HepG2 (cell line): ENCODE measurements around the gene HCRT. TPM values are rescaled to one million over a fixed set of nuclear protein-coding genes. Genes with fewer than 3 reads are reported as not detected.

Experiments
- ATAC-seq: fragments of 200-7000 bp; cut with Tn5 transposase; 3 replicates; pipeline ENCODE4 v1.9.1; 2020; ENCODE audit warnings: mild to moderate bottlenecking, moderate library complexity
- BruUV-seq: library from RNA; stranded (reverse); fragments of 400-500 nt; replicated peaks from 2 replicates; lab custom pipeline; 2021; lab: Mats Ljungman, UMichigan
- CTCF ChIA-PET: fragments of 300-600 bp; formaldehyde crosslinking; extraction: SDS; loops from one replicate; lab custom pipeline; 2021; ENCODE audit warnings: low total read pairs, inconsistent platforms, low intra/inter-chr PET ratio; lab: Yijun Ruan, JAX
- POLR2A ChIA-PET: fragments of 350-600 bp; sonication (Branson Sonifier 250); formaldehyde crosslinking; loops from one replicate; lab custom pipeline; 2020; ENCODE audit warnings: antibody characterized with exemption, inconsistent platforms; lab: Yijun Ruan, JAX
- DNase-seq: peaks from one replicate; pipeline ENCODE4 v3.0.0-alpha.2; 2015; ENCODE audit warnings: low spot score
- FAIRE-seq: peaks from 3 replicates; lab custom pipeline; 2011; peaks lifted over from hg19 to GRCh38; lab: Jason Lieb, UNC
- H2AFZ ChIP-seq: one replicate; pipeline ENCODE4 v1.6.1; 2011; ENCODE audit warnings: low read length, inconsistent platforms
- H3K27ac ChIP-seq: fragments of 300-600 bp; 3 replicates; pipeline ENCODE4 v1.8.0; 2011; ENCODE audit warnings: mixed run types, mild to moderate bottlenecking, mixed read lengths, low read length, inconsistent platforms; ENCODE audit not compliant: insufficient read depth; ENCODE audit errors: extremely low read length
- H3K27me3 ChIP-seq, 2 experiments: fragments of 200-600 bp in 1 of 2; 2 replicates in 1 of 2; 3 replicates in 1 of 2; pipeline versions ENCODE4 v1.6.0 to v1.8.0; 2011; ENCODE audit warnings: low read length in 2 of 2, mild to moderate bottlenecking in 2 of 2, moderate library complexity in 2 of 2, inconsistent platforms in 1 of 2; ENCODE audit not compliant: insufficient read depth in 2 of 2, control insufficient read depth in 1 of 2
- H3K36me3 ChIP-seq, 2 experiments: fragments of 200-600 bp in 1 of 2; replicated peaks in 1 of 2; 2 replicates in 1 of 2; 3 replicates in 1 of 2; pipeline versions ENCODE4 v1.5.1 to v1.8.0; 2011; ENCODE audit warnings: low read length in 2 of 2, inconsistent platforms in 1 of 2; ENCODE audit not compliant: insufficient read depth in 2 of 2, control insufficient read depth in 1 of 2
- H3K4me1 ChIP-seq: 2 replicates; pipeline ENCODE4 v1.5.1; 2012; ENCODE audit warnings: low read length, inconsistent platforms; ENCODE audit not compliant: insufficient read depth
- H3K4me2 ChIP-seq: 2 replicates; pipeline ENCODE4 v1.6.0; 2011; ENCODE audit warnings: low read depth, low read length, inconsistent platforms
- H3K4me3 ChIP-seq, 3 experiments: fragments of 200-600 bp in 1 of 3; sonication (generic), shearing (Covaris generic) in 1 of 3; replicated peaks in 1 of 3; 2 replicates each; pipeline ENCODE4 v1.5.1; 2011 to 2016; ENCODE audit warnings: low read length in 3 of 3, inconsistent platforms in 2 of 3, low read depth in 2 of 3, mild to moderate bottlenecking in 2 of 3, control low read depth in 1 of 3, mixed read lengths in 1 of 3; ENCODE audit not compliant: insufficient read depth in 1 of 3
- H3K79me2 ChIP-seq: one replicate; pipeline ENCODE4 v1.6.1; 2011; ENCODE audit warnings: low read length, inconsistent platforms; ENCODE audit not compliant: insufficient read depth
- H3K9ac ChIP-seq: 2 replicates; pipeline ENCODE4 v1.6.0; 2011; ENCODE audit warnings: mild to moderate bottlenecking, low read depth, low read length, inconsistent platforms; ENCODE audit not compliant: insufficient read depth
- H3K9me3 ChIP-seq: 2 replicates; pipeline ENCODE4 v1.5.1; 2012; ENCODE audit warnings: mild to moderate bottlenecking, low read length
- H4K20me1 ChIP-seq: 2 replicates; pipeline ENCODE4 v1.6.0; 2011; ENCODE audit warnings: inconsistent platforms, mild to moderate bottlenecking, low read length, moderate library complexity; ENCODE audit not compliant: insufficient read depth
- CSRNP2 ChIP-seq: sonication (generic); formaldehyde crosslinking; conservative IDR thresholded peaks from 2 replicates; pipeline ENCODE4 v1.8.0; 2022; ENCODE audit warnings: low read depth, missing genetic modification reagents
- GLMP ChIP-seq: sonication (generic); formaldehyde crosslinking; IDR thresholded peaks from 2 replicates; pipeline ENCODE4 v1.9.0; 2021; ENCODE audit warnings: missing genetic modification reagents, mild to moderate bottlenecking, borderline replicate concordance
- GPN1 ChIP-seq: sonication (generic); formaldehyde crosslinking; IDR thresholded peaks from 2 replicates; pipeline ENCODE4 v1.5.1; 2020; ENCODE audit warnings: missing genetic modification reagents, borderline replicate concordance
- HINFP ChIP-seq: sonication (generic); formaldehyde crosslinking; IDR thresholded peaks from 2 replicates; pipeline ENCODE4 v1.4.0; 2020; ENCODE audit warnings: low read depth, mild to moderate bottlenecking, missing genetic modification reagents
- HMG20A ChIP-seq: IDR thresholded peaks from 2 replicates; pipeline ENCODE4 v1.6.1; 2016; ENCODE audit warnings: borderline replicate concordance
- MZF1 ChIP-seq: sonication (generic); formaldehyde crosslinking; IDR thresholded peaks from 2 replicates; pipeline ENCODE4 v1.8.1; 2023; ENCODE audit warnings: mild to moderate bottlenecking, missing genetic modification reagents, borderline replicate concordance
- RARG ChIP-seq: sonication (generic); formaldehyde crosslinking; IDR thresholded peaks from 2 replicates; pipeline ENCODE4 v1.4.0; 2020; ENCODE audit warnings: low read depth, mild to moderate bottlenecking, missing genetic modification reagents
- ZNF451 ChIP-seq: sonication (generic); formaldehyde crosslinking; IDR thresholded peaks from 2 replicates; pipeline ENCODE4 v1.5.0; 2020; ENCODE audit warnings: mild to moderate bottlenecking, missing genetic modification reagents
- ZNF512B ChIP-seq: sonication (generic); formaldehyde crosslinking; IDR thresholded peaks from 2 replicates; pipeline ENCODE4 v1.5.1; 2020; ENCODE audit warnings: missing genetic modification reagents, mild to moderate bottlenecking, borderline replicate concordance
- ZNF672 ChIP-seq: sonication (generic); formaldehyde crosslinking; IDR thresholded peaks from 2 replicates; pipeline ENCODE4 v1.8.1; 2022; ENCODE audit warnings: missing genetic modification reagents
- ZSCAN22 ChIP-seq: sonication (generic); formaldehyde crosslinking; IDR thresholded peaks from 2 replicates; pipeline ENCODE4 v1.4.0; 2020; ENCODE audit warnings: mild to moderate bottlenecking, missing genetic modification reagents
- WGBS: methylation state at CpG from one replicate; pipeline ENCODE4 v1.1.6; 2017; ENCODE audit warnings: low lambda C conversion rate; 5-methylcytosine and 5-hydroxymethylcytosine counted together
- in situ Hi-C: cut with HindIII; loops from 2 replicates; pipeline ENCODE4 v1.10.0; 2017; ENCODE audit warnings: low pct_unique_long_range_greater_than_20kb; ENCODE audit not compliant: extremely low pct_ligation_motif_present
- intact Hi-C: fragments of 100-400 bp; cut with micrococcal nuclease; formaldehyde crosslinking; loops from one replicate; pipeline ENCODE4 v1.10.0; 2022; ENCODE audit not compliant: unreplicated experiment
- polyA plus RNA-seq, 8 experiments: library from polyadenylated mRNA; depleted of rRNA in 3 of 8; stranded (reverse) in 7 of 8; unstranded in 1 of 8; fragments of >200 nt; fragmentation: Illumina TruSeq in 4 of 8; extraction: Trizol in 4 of 8; gene quantifications; 2 replicates each; pipeline versions ENCODE4 v1.2.1 to v1.2.3, GENCODE V29; 2011 to 2016; ENCODE audit warnings: low read depth in 4 of 8, missing spikeins in 1 of 8, mixed read lengths in 1 of 8; ENCODE audit not compliant: insufficient read depth in 1 of 8
- total RNA-seq, 5 experiments: library from RNA; depleted of rRNA; stranded (reverse); fragments of >200 nt; fragmentation: Illumina TruSeq; extraction: Trizol; gene quantifications; 2 replicates each; pipeline ENCODE4 v1.2.3, GENCODE V29; 2016; ENCODE audit warnings: low read depth in 1 of 5

HCRT gene
- total and polyA plus RNA-seq, 2 of the 13 experiments (the other 11 are each of a cell fraction or from before 2014, with no cell fraction given): not detected

- FAIRE-seq (no peak), DNase-seq (no peak), ATAC-seq (no peak)
- ChIA-PET CTCF (no interaction called here), POLR2A (no interaction called here)
- intact Hi-C loops: no loop called here
- no peak overlapping the region for H3K4me2 ChIP-seq
- no peak for TF ChIP-seq GLMP
- TF ChIP-seq ZNF672 (CRISPR knock-in tag): peak; percentile 93
- no peak for TF ChIP-seq RARG (CRISPR knock-in tag)
- in situ Hi-C loops: no loop called here
- H3K4me1 ChIP-seq: peaks cover 34% of the 10 kb centered on the region
- BruUV-seq: no TSS peak
- no peaks in the 10 kb centered on the region for H4K20me1 ChIP-seq
- no peak overlapping the region for H2AFZ ChIP-seq
- no peak overlapping the region for H3K4me3 ChIP-seq
- H3K36me3 ChIP-seq: no peaks in the 10 kb centered on the region
- H3K79me2 ChIP-seq: no peaks in the 10 kb centered on the region
- H3K9ac ChIP-seq: no peak overlapping the region
- no peak overlapping the region for H3K27ac ChIP-seq
- no peaks in the 10 kb centered on the region for H3K9me3 ChIP-seq
- H3K27me3 ChIP-seq: peaks cover 2 to 26% of the 10 kb centered on the region in 2 experiments; a peak in 4 of 5 replicates
- 75% methylated on average over 11 of the region's 19 CpGs for WGBS
Observed at GRCh38 chr17:42166196-42166763, 19.0 kb downstream of the HCRT start.

GRCh38 chr17:42165751-42166150 is 19.5 kb downstream of the HCRT start:
- no peak for FAIRE-seq
- intact Hi-C loops: no loop called here
- TF ChIP-seq GPN1 (CRISPR knock-in tag) (no peak), HINFP (CRISPR knock-in tag) (no peak), ZSCAN22 (no peak), HMG20A (no peak), ZNF451 (CRISPR knock-in tag) (no peak), ZNF512B (CRISPR knock-in tag) (no peak), MZF1 (CRISPR knock-in tag) (no peak), CSRNP2 (CRISPR knock-in tag) (no peak)

More at GRCh38 chr17:42165751-42166150, 19.5 kb downstream of the HCRT start:
- Histone ChIP-seq H3K36me3 (no peaks in the 10 kb centered on the region), H3K27ac (no peak overlapping the region), H4K20me1 (no peaks in the 10 kb centered on the region), H3K4me3 (no peak overlapping the region), H2AFZ (no peak overlapping the region), H3K79me2 (no peaks in the 10 kb centered on the region), H3K9ac (no peak overlapping the region), H3K9me3 (no peaks in the 10 kb centered on the region), H3K27me3 (peaks cover 2 to 21% of the 10 kb centered on the region in 2 experiments; a peak in 4 of 5 replicates), H3K4me2 (no peak overlapping the region), H3K4me1 (peaks cover 39% of the 10 kb centered on the region)
- WGBS: 54% methylated on average over 6 of the region's 6 CpGs
- no peak for ATAC-seq
- no peak for DNase-seq
- in situ Hi-C loops: no loop called here
- ChIA-PET CTCF (no interaction called here), POLR2A (no interaction called here)
- no TSS peak for BruUV-seq
